ENCODE results near the gene CEP97.
"Not testable (repeated sequence)": the region's sequence is repeated elsewhere in the genome, so short reads cannot be mapped to it uniquely, and the experiment has no call there.

Gene CEP97

DNA sequence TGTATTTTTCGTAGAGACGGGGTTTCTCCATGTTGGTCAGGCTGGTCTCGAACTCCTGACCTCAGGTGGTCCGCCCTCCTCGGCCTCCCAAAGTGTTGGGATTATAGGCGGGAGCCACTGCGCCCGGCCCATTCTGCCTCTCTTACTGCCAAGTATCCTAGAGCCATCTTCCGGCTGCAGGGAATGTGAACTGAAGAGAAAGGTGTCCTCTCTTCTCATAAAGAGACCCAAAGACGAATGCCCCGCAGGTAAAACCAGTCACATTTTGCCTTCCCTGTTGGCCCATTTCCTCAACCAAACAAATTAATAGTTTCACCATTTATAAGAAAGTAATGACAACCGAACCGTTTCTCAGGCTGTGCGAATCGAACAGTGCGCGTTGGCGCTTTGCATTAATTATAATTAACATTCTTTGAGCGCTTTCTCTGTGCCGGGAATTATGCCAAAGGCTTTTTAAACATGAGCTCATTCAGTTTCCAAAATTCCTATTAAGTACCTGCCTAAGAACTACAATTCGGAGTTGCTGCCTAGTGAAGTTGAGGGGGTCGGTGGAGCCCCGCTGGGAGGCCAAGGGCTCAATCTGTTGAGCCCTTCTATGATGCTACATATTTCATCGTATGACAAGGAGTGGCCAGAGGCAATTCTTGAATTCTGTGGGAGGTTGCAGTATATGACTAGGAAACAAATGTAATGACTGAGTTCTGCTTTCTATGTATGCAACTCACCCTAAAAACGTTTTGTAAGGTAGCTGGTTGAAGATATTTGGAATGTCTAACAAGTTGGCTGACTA lies 37.1 kb upstream of the CEP97 start:
- Histone ChIP-seq H3K4me1 (ENCODE audit: control insufficient read depth, insufficient read depth, low read length, poor library complexity, severe bottlenecking) (peaks cover 15% of the 10 kb centered on the region), H3K9me3 (ENCODE audit: control insufficient read depth, low read length) (no peaks in the 10 kb centered on the region), H3K4me3 (ENCODE audit: extremely low read depth, insufficient read depth, low read length, poor library complexity, severe bottlenecking) (peak overlapping the region; percentile 82), H3K27ac (ENCODE audit: low read depth, low read length, severe bottlenecking) (peak overlapping the region; percentile 96), H3K36me3 (ENCODE audit: control insufficient read depth, insufficient read depth, low read length) (peaks cover 35% of the 10 kb centered on the region)
- WGBS, 2 experiments (ENCODE audit: insufficient coverage in 2 of 2), result 92 to 98% methylated on average over 12 to 22 of the region's 25 CpGs

DNA sequence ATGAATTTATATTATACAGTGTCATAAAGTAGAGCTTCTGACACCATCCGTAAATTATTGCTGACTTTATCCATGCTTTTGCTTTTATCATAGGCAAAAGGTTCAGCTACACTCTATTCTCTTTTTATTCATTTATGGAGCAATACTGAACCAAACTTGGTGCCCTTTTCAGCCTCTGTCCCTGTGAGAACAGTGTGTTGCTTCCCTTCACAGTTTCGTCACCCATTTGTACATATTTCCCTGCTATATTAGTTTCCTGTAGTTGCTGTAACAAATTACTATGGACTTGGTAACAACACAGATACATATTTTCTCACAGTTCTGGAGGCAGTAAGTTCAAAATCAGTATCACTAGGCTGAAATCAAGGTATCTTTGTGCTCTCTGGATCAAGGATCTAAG lies 35.1 kb upstream of the CEP97 start:
- H3K4me1 ChIP-seq (ENCODE audit: control insufficient read depth, insufficient read depth, low read length, poor library complexity, severe bottlenecking), result peaks cover 10% of the 10 kb centered on the region
- H3K4me3 ChIP-seq (ENCODE audit: extremely low read depth, insufficient read depth, low read length, poor library complexity, severe bottlenecking), result no peak overlapping the region
- 92% methylated on average over 1 of the region's 2 CpGs; no CpG with 5 or more reads in 1 of the 2 experiments for WGBS, 2 experiments (ENCODE audit: insufficient coverage in 2 of 2)
- H3K9me3 ChIP-seq (ENCODE audit: control insufficient read depth, low read length), result no peaks in the 10 kb centered on the region
- H3K36me3 ChIP-seq (ENCODE audit: control insufficient read depth, insufficient read depth, low read length), result peaks cover 16% of the 10 kb centered on the region
- H3K27ac ChIP-seq (ENCODE audit: low read depth, low read length, severe bottlenecking), result no peak overlapping the region

DNA sequence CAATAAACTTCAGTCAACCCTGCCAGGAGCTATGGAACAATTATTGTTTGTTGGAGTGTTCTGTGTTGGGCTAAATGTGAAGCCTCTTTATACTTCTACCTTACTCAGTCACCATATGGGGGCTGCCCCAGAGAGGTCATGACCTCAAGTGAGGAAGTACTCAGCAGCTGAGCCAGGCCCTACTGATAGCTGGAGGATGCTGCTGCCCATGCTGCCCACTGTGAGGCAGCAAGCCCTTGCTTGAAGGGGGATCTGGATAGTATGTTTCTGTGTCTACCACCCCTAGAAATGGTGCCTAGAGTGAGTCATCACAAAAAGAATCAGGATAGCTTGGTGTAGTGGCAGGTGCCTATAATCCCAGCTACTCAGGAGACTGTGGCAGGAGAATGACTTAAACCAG lies 33.4 kb upstream of the CEP97 start:
- H3K36me3 ChIP-seq (ENCODE audit: control insufficient read depth, insufficient read depth, low read length), result no peaks in the 10 kb centered on the region
- H3K27ac ChIP-seq (ENCODE audit: low read depth, low read length, severe bottlenecking), result no peak overlapping the region
- H3K4me3 ChIP-seq (ENCODE audit: extremely low read depth, insufficient read depth, low read length, poor library complexity, severe bottlenecking), result no peak overlapping the region
- H3K4me1 ChIP-seq (ENCODE audit: control insufficient read depth, insufficient read depth, low read length, poor library complexity, severe bottlenecking), result peaks cover 3% of the 10 kb centered on the region
- no peaks in the 10 kb centered on the region for H3K9me3 ChIP-seq (ENCODE audit: control insufficient read depth, low read length)

DNA sequence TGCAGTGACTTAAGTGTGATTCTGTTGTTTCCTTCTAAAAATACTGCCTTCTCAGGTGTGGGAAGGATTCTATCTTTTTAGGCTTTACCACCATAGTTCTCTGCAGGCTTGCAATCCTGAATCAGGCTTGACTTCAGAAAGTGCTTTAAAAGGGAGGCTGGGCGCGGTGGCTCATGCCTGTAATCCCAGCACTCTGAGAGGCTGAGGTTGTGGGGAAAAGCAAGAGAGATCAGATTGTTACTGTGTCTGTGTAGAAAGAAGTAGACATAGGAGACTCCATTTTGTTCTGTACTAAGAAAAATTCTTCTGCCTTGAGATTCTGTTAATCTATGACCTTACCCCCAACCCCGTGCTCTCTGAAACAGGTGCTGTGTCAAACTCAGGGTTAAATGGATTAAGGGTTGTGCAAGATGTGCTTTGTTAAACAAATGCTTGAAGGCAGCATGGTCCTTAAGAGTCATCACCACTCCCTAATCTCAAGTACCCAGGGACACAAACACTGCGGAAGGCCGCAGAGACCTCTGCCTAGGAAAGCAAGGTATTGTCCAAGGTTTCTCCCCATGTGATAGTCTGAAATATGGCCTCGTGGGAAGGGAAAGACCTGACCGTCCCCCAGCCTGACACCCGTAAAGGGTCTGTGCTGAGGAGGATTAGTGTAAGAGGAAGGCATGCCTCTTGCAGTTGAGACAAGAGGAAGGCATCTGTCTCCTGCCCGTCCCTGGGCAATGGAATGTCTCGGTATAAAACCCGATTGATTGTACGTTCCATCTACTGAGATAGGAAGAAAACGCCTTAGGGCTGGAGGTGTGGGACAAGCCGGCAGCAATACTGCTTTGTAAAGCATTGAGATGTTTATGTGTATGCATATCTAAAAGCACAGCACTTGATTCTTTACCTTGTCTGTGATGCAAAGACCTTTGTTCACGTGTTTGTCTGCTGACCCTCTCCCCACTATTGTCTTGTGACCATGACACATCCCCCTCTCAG lies 32.4 kb upstream of the CEP97 start:
- H3K27ac ChIP-seq (ENCODE audit: low read depth, low read length, severe bottlenecking); H3K36me3 ChIP-seq (ENCODE audit: control insufficient read depth, insufficient read depth, low read length); H3K9me3 ChIP-seq (ENCODE audit: control insufficient read depth, low read length); H3K4me3 ChIP-seq (ENCODE audit: extremely low read depth, insufficient read depth, low read length, poor library complexity, severe bottlenecking); H3K4me1 ChIP-seq (ENCODE audit: control insufficient read depth, insufficient read depth, low read length, poor library complexity, severe bottlenecking): not testable (repeated sequence)
- 52 to 83% methylated on average over 6 to 7 of the region's 15 CpGs for WGBS, 2 experiments (ENCODE audit: insufficient coverage in 2 of 2)

DNA sequence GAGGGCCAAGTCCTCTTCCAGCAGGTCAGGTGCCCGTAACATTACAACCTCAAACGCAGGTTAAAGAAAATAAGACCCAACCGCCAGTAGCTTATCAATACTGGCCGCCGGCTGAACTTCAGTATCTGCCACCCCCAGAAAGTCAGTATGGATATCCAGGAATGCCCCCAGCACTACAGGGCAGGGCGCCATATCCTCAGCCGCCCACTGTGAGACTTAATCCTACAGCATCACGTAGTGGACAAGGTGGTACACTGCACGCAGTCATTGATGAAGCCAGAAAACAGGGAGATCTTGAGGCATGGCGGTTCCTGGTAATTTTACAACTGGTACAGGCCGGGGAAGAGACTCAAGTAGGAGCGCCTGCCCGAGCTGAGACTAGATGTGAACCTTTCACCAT lies 30.9 kb upstream of the CEP97 start:
- not testable (repeated sequence) for H3K4me1 ChIP-seq (ENCODE audit: control insufficient read depth, insufficient read depth, low read length, poor library complexity, severe bottlenecking); H3K27ac ChIP-seq (ENCODE audit: low read depth, low read length, severe bottlenecking); H3K36me3 ChIP-seq (ENCODE audit: control insufficient read depth, insufficient read depth, low read length); H3K4me3 ChIP-seq (ENCODE audit: extremely low read depth, insufficient read depth, low read length, poor library complexity, severe bottlenecking); H3K9me3 ChIP-seq (ENCODE audit: control insufficient read depth, low read length)
- WGBS, 2 experiments (ENCODE audit: insufficient coverage in 2 of 2), result 65 to 86% methylated on average over 6 to 9 of the region's 13 CpGs

DNA sequence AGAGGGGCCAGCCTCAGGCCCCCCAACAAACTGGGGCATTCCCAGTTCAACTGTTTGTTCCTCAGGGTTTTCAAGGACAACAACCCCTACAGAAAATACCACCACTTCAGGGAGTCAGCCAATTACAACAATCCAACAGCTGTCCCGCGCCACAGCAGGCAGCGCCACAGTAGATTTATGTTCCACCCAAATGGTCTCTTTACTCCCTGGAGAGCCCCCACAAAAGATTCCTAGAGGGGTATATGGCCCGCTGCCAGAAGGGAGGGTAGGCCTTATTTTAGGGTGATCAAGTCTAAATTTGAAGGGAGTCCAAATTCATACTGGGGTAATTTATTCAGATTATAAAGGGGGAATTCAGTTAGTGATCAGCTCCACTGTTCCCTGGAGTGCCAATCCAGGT lies 29.6 kb upstream of the CEP97 start:
- H3K9me3 ChIP-seq (ENCODE audit: control insufficient read depth, low read length); H3K4me3 ChIP-seq (ENCODE audit: extremely low read depth, insufficient read depth, low read length, poor library complexity, severe bottlenecking); H3K27ac ChIP-seq (ENCODE audit: low read depth, low read length, severe bottlenecking); H3K36me3 ChIP-seq (ENCODE audit: control insufficient read depth, insufficient read depth, low read length); H3K4me1 ChIP-seq (ENCODE audit: control insufficient read depth, insufficient read depth, low read length, poor library complexity, severe bottlenecking): not testable (repeated sequence)
- WGBS, 2 experiments (ENCODE audit: insufficient coverage in 2 of 2), result 80% methylated on average over 2 of the region's 4 CpGs; no CpG with 5 or more reads in 1 of the 2 experiments

DNA sequence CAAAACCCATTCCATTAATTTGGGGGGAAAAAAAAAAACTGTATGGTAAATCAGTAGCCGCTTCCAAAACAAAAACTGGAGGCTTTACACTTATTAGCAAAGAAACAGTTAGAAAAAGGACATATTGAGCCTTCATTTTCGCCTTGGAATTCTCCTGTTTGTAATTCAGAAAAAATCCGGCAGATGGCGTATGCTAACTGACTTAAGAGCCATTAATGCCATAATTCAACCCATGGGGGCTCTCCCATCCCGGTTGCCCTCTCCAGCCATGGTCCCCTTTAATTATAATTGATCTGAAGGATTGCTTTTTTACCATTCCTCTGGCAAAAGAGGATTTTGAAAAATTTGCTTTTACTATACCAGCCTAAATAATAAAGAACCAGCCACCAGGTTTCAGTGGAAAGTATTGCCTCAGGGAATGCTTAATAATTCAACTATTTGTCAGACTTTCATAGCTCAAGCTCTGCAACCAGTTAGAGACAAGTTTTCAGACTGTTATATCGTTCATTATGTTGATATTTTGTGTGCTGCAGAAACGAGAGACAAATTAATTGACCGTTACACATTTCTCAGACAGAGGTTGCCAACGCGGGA lies 28.5 kb upstream of the CEP97 start:
- WGBS, 2 experiments (ENCODE audit: insufficient coverage in 2 of 2), result 2 to 4% methylated on average over 3 of the region's 10 CpGs
- H3K4me3 ChIP-seq (ENCODE audit: extremely low read depth, insufficient read depth, low read length, poor library complexity, severe bottlenecking), result no peak overlapping the region

DNA sequence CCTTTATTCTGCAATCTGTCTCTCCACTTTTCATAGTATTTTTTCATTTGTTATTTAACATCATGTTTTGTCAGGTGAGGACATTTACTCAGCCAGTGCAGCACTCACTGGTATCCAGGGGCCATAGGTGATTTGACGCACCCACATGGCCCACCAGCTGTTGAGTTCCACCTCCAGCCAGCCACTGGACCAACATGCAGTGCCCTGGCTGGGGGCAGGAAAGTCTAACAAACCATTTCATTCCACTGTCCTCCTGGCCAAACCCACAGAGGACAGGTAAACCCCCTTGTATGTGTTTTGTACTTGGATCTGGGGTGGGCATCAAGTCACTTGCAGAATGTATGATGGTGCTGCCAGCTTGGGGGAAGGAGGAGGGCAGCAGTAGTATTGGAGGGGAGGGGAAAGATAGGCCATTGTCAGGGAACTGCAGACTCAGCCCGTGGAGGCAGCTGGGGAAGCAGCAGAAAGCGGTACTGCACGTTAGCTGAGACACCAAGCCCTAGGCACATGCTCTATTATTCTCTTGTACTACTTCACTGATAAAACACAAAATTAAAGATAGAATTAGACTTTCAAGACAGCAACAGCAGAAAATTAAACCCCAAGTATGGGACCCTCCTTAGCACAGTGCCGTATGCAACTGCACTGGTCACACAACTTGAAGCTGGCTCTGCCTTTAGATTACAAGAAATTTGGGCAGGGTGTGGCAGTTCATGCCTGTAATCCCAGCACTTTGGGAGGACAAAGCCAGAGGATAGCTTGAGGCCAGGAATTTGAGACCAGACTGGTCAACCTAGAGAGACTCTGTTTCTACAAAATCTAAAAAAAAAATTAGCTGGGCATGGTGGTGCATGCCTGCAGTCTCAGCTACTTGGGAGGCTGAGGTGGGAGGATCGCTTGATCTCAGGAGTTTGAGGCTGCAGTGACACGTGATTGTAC lies 22.4 kb upstream of the CEP97 start:
- Histone ChIP-seq H3K36me3 (ENCODE audit: control insufficient read depth, insufficient read depth, low read length) (no peaks in the 10 kb centered on the region), H3K27ac (ENCODE audit: low read depth, low read length, severe bottlenecking) (no peak overlapping the region), H3K9me3 (ENCODE audit: control insufficient read depth, low read length) (no peaks in the 10 kb centered on the region), H3K4me1 (ENCODE audit: control insufficient read depth, insufficient read depth, low read length, poor library complexity, severe bottlenecking) (no peaks in the 10 kb centered on the region), H3K4me3 (ENCODE audit: extremely low read depth, insufficient read depth, low read length, poor library complexity, severe bottlenecking) (no peak overlapping the region)
- 85 to 88% methylated on average over 5 to 7 of the region's 7 CpGs for WGBS, 2 experiments (ENCODE audit: insufficient coverage in 2 of 2)

More for the DNA sequence above, 28.5 kb upstream of the CEP97 start:
- H3K27ac ChIP-seq (ENCODE audit: low read depth, low read length, severe bottlenecking), result no peak overlapping the region
- H3K36me3 ChIP-seq (ENCODE audit: control insufficient read depth, insufficient read depth, low read length), result no peaks in the 10 kb centered on the region
- peaks cover 3% of the 10 kb centered on the region for H3K4me1 ChIP-seq (ENCODE audit: control insufficient read depth, insufficient read depth, low read length, poor library complexity, severe bottlenecking)
- H3K9me3 ChIP-seq (ENCODE audit: control insufficient read depth, low read length), result no peaks in the 10 kb centered on the region

DNA sequence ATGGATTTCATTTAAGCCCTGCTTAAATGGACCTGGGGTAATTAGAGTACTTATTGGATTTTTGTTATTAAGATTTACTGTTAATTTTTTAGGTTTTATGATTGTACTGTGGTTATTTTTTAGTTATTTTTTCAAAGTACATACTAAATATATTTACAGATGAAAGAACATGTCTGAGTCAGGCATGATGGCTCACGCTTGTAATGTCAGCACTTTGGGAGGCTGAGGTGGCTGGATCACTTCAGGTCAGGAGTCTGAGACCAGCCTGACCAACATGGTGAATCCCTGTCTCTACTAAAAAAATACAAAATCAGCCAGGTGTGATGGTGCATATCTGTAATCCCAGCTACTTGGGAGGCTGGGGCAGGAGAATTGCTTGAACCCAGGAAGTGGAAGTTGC lies 21.7 kb upstream of the CEP97 start:
- 78% methylated on average over 1 of the region's 1 CpG; no CpG with 5 or more reads in 1 of the 2 experiments for WGBS, 2 experiments (ENCODE audit: insufficient coverage in 2 of 2)
- Histone ChIP-seq H3K36me3 (ENCODE audit: control insufficient read depth, insufficient read depth, low read length) (no peaks in the 10 kb centered on the region), H3K27ac (ENCODE audit: low read depth, low read length, severe bottlenecking) (no peak overlapping the region), H3K4me3 (ENCODE audit: extremely low read depth, insufficient read depth, low read length, poor library complexity, severe bottlenecking) (no peak overlapping the region), H3K9me3 (ENCODE audit: control insufficient read depth, low read length) (no peaks in the 10 kb centered on the region), H3K4me1 (ENCODE audit: control insufficient read depth, insufficient read depth, low read length, poor library complexity, severe bottlenecking) (no peaks in the 10 kb centered on the region)

DNA sequence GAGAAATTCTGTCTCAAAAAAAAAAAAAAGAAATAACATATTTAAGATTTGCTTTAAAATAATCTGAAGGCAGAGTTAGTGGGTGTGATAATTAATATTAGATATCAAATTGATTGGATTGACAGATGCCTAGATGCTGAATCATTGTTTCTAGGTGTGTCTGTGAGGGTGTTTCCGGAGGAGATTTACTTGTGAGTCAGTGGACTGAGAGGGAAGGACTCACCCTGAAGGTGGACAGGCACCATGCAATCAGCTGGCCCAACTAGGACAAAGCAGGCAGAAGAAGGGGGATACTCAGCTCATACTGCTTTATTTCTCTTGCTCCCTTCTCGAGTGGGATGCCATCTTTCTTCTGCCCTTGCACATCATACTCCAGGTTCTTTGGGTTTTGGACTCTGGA lies 21.2 kb upstream of the CEP97 start:
- H3K4me1 ChIP-seq (ENCODE audit: control insufficient read depth, insufficient read depth, low read length, poor library complexity, severe bottlenecking), result no peaks in the 10 kb centered on the region
- H3K4me3 ChIP-seq (ENCODE audit: extremely low read depth, insufficient read depth, low read length, poor library complexity, severe bottlenecking), result no peak overlapping the region
- H3K36me3 ChIP-seq (ENCODE audit: control insufficient read depth, insufficient read depth, low read length), result no peaks in the 10 kb centered on the region
- H3K9me3 ChIP-seq (ENCODE audit: control insufficient read depth, low read length), result no peaks in the 10 kb centered on the region
- no peak overlapping the region for H3K27ac ChIP-seq (ENCODE audit: low read depth, low read length, severe bottlenecking)
- WGBS, 2 experiments (ENCODE audit: insufficient coverage in 2 of 2), result 91 to 100% methylated on average over 2 of the region's 2 CpGs
